BE2C (cell line): Measurements from ENCODE around the gene PEX19.

Experiments
- DNase-seq: peaks from one replicate; pipeline ENCODE4 v3.0.0-alpha.2; 2020
- H3K27me3 ChIP-seq: fragments of 250-450 bp; sonication (Bioruptor Pico); 2 replicates; pipeline ENCODE4 v1.5.1; 2020; ENCODE audit warnings: mild to moderate bottlenecking
- H3K36me3 ChIP-seq: fragments of 250-450 bp; sonication (Bioruptor Pico); 2 replicates; pipeline ENCODE4 v1.5.1; 2020; ENCODE audit warnings: mild to moderate bottlenecking
- H3K4me1 ChIP-seq: fragments of 250-450 bp; sonication (Bioruptor Pico); 2 replicates; pipeline ENCODE4 v1.5.1; 2020
- H3K4me3 ChIP-seq: 2 replicates; pipeline ENCODE4 v1.5.1; 2011; ENCODE audit warnings: low read depth, low read length
- H3K9me3 ChIP-seq: fragments of 250-450 bp; sonication (Bioruptor Pico); 2 replicates; pipeline ENCODE4 v1.5.1; 2020
- TF ChIP-seq, protein P1 (sequence below): IDR thresholded peaks from 2 replicates; pipeline ENCODE4 v1.5.1; 2012; ENCODE audit warnings: mild to moderate bottlenecking, low read depth, low read length

Gene PEX19

DNA sequence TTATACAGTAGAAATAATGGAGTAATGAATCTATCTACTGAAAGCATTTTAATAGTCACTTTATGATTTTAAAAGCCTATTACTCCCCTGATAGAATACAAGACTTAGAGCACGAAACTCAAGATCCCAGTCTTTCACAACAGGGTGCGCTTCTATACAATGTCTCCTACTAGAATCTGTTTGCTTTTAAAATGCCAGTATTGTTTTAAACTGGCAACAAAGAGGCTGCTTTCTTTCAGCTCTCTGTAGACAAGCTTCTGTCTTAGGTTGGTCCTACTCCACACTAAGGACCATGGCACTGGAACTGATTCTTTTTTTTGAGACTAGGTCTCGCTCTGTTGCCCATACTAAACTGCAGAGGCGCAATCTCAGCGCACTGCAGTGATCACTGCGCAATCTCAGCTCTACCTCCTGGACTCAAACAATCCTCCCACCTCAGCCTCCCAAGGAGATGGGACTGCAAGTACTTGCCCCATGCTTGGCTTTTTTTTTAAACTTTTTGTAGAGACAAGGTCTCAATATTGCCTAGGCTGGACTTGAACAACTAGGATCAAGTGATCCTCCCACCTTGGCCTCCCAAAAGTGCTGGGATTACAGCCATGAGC is 27.4 kb downstream of the PEX19 start:
- H3K4me3 ChIP-seq = no peak overlapping the region
- no peaks in the 10 kb centered on the region for H3K27me3 ChIP-seq
- H3K36me3 ChIP-seq = no peaks in the 10 kb centered on the region
- no peak for DNase-seq
- no peaks in the 10 kb centered on the region for H3K9me3 ChIP-seq
- TF ChIP-seq, protein P1, sequence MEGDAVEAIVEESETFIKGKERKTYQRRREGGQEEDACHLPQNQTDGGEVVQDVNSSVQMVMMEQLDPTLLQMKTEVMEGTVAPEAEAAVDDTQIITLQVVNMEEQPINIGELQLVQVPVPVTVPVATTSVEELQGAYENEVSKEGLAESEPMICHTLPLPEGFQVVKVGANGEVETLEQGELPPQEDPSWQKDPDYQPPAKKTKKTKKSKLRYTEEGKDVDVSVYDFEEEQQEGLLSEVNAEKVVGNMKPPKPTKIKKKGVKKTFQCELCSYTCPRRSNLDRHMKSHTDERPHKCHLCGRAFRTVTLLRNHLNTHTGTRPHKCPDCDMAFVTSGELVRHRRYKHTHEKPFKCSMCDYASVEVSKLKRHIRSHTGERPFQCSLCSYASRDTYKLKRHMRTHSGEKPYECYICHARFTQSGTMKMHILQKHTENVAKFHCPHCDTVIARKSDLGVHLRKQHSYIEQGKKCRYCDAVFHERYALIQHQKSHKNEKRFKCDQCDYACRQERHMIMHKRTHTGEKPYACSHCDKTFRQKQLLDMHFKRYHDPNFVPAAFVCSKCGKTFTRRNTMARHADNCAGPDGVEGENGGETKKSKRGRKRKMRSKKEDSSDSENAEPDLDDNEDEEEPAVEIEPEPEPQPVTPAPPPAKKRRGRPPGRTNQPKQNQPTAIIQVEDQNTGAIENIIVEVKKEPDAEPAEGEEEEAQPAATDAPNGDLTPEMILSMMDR = no peak
- H3K4me1 ChIP-seq = peaks cover 3% of the 10 kb centered on the region; the same call in 1 of the 2 replicates

DNA sequence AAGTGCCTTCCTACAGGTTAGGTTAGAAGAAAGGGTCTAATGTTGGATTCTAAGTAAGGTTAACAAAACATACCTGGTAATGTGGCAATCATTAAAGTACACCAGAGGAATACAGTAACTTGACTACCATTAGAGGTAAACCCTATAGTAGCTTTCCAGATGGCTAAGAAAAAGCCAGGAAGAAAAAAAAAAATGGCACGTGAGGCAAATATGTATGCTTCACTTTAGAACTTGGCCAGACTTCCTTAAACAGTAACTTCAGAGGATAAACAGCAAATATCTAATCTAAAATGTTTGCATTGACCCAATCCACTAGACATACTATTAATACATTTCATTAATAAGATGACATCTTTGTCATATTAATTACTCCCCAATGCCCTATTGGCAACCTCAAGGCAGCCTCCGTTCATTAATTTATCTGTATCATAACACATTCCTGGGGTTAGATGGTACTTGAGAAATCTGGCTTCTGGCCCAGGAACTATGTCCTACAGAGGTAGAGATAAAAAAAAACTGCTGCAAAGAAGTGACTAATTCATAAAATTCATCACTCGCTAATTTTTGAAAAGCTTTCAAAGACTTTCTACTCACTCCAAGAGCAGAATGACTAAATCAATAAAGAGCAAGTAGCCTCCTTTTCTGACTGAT is 28.4 kb downstream of the PEX19 start:
- no peaks in the 10 kb centered on the region for H3K27me3 ChIP-seq
- DNase-seq = no peak

GRCh38 chr1:160255781-160256300 is 29.1 kb downstream of the PEX19 start:
- Histone ChIP-seq H3K4me1 (peaks cover 3% of the 10 kb centered on the region; the same call in 1 of the 2 replicates), H3K9me3 (no peaks in the 10 kb centered on the region), H3K4me3 (no peak overlapping the region), H3K27me3 (no peaks in the 10 kb centered on the region), H3K36me3 (no peaks in the 10 kb centered on the region)
- TF ChIP-seq, protein P1 = no peak
- DNase-seq = no peak

More for the DNA sequence above, 28.4 kb downstream of the PEX19 start:
- H3K9me3 ChIP-seq = no peaks in the 10 kb centered on the region
- TF ChIP-seq, protein P1 = no peak
- peaks cover 3% of the 10 kb centered on the region; the same call in 1 of the 2 replicates for H3K4me1 ChIP-seq
- no peak overlapping the region for H3K4me3 ChIP-seq
- no peaks in the 10 kb centered on the region for H3K36me3 ChIP-seq

DNA sequence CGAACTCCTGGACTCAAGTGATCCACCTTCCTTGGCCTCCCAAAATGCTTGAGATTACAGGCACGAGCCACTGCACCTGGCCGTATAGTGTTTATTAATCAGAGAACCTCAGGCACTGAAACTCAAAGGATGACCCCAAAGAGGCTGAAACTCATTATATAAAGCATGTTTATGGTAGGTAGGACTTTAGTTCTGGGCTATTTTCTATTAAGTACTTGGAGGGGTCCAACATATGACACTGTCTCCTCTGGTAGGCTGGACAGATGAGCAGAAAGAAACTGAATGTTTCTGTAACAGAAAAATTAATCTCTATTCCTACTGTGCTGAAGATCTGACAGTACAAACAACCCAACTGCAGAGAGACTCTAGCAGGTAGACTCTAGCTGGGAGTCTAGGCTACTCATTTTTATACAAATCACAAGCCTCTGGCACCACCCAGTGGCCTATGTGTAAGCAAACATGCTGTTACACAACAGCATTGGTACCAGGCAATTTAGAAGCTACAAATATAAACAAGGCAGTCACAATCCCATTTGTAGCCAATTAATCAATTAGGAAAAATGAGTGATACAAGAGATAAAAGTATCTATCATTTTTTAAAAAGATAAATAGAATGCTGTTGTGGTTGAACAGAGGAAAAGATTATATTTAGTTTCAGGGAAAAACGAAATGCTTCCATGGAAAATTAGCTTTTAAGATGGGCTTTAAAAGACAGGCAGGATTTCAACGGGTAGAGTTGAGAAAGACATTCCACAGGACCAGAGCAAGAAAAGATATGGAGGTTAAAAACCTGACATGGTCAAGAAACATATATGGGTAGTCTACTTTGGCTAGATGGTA is 33.0 kb downstream of the PEX19 start:
- TF ChIP-seq, protein P1 = peak; percentile 84
- Histone ChIP-seq H3K9me3 (no peaks in the 10 kb centered on the region), H3K27me3 (no peaks in the 10 kb centered on the region), H3K4me3 (no peak overlapping the region), H3K4me1 (no peaks in the 10 kb centered on the region; the same call in 1 of the 2 replicates), H3K36me3 (no peaks in the 10 kb centered on the region; the same call in 1 of the 2 replicates)
- DNase-seq = peak; percentile 78

GRCh38 chr1:160251011-160251410 is 33.9 kb downstream of the PEX19 start:
- H3K36me3 ChIP-seq = no peaks in the 10 kb centered on the region; the same call in 1 of the 2 replicates
- H3K4me3 ChIP-seq = no peak overlapping the region
- no peaks in the 10 kb centered on the region for H3K27me3 ChIP-seq
- H3K9me3 ChIP-seq = no peaks in the 10 kb centered on the region
- DNase-seq = no peak
- TF ChIP-seq, protein P1 = no peak
- no peaks in the 10 kb centered on the region; the same call in 1 of the 2 replicates for H3K4me1 ChIP-seq
